ENCODE data around the gene NFU1.
"Not testable (repeated sequence)": the region's sequence is repeated elsewhere in the genome, so short reads cannot be mapped to it uniquely, and the experiment has no call there.

The NFU1 gene

GRCh38 chr2:69387770-69388481, 49.3 kb downstream of the NFU1 start:
- no peak for DNase-seq (ENCODE audit: low read depth, low spot score)

GRCh38 chr2:69386789-69387734, 50.2 kb downstream of the NFU1 start, which contains the start of gene GFPT1:
GFPT1 (minus strand) TSS chr2:69387227; CDS start chr2:69387071, 156 bp downstream.
- DNase-seq (ENCODE audit: low read depth, low spot score) = peak; percentile 72

GRCh38 chr2:69386360-69386759, 50.9 kb downstream of the NFU1 start:
- DNase-seq (ENCODE audit: low read depth, low spot score) = no peak

- no peak for DNase-seq (ENCODE audit: low read depth, low spot score)
Observed at GRCh38 chr2:69385443-69386151, 51.6 kb downstream of the NFU1 start.

DNA sequence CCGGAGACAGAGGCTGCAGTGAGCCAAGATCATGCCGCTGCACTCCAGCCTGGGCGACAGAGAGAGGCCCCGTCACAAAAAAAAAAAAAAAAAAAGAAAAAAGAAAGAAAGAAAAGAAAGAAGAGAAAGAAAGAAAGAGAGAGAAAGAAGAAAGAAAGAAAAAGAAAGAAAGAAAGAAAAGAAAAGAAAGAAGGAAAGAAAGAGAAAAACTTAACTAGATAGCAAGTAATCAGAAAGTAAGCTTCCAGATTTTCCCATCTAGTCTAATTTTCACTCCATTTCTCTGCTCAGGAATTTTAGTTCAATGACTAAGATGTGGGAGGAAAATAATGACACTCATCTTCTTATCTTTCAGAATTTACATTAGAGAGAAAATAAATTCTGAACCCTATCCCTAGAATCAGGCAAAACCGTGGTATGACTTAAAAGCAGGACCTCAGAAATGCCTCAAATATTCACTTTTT, 52.6 kb downstream of the NFU1 start:
- no peak for DNase-seq (ENCODE audit: low read depth, low spot score)

DNA sequence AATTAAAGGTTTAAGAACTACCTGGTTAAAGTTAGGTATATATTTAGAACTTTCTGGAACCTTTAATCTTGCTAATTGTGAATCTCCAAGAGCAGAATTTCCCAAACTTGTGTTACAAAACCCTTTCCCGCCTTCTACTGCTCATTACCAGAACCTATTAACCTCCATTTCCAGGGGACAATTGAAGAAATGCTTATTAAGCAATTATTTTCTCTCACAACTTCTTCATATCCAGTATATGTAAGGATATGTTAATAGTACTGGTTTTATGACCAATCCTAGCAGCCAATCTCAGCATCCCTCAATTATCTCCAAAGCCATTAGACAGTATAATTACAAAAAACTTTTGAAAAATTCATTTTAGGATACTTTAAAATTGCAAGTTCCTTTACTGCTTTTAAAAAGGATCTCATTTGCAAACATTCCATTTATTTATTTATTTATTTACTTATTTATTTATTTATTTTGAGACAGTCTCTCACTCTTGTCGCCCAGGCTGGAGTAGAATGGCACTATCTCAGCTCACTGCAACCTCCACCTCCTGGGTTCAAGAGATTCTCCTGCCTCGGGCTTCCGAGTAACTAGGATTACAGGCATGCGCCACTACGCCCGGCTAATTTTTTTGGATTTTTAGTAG, 53.9 kb downstream of the NFU1 start:
- DNase-seq (ENCODE audit: low read depth, low spot score) = no peak

- DNase-seq (ENCODE audit: low read depth, low spot score) = no peak
Observed at GRCh38 chr2:69382547-69382946, 54.7 kb downstream of the NFU1 start.

- DNase-seq (ENCODE audit: low read depth, low spot score) = no peak
Observed at GRCh38 chr2:69381337-69381737, 55.9 kb downstream of the NFU1 start.

DNA sequence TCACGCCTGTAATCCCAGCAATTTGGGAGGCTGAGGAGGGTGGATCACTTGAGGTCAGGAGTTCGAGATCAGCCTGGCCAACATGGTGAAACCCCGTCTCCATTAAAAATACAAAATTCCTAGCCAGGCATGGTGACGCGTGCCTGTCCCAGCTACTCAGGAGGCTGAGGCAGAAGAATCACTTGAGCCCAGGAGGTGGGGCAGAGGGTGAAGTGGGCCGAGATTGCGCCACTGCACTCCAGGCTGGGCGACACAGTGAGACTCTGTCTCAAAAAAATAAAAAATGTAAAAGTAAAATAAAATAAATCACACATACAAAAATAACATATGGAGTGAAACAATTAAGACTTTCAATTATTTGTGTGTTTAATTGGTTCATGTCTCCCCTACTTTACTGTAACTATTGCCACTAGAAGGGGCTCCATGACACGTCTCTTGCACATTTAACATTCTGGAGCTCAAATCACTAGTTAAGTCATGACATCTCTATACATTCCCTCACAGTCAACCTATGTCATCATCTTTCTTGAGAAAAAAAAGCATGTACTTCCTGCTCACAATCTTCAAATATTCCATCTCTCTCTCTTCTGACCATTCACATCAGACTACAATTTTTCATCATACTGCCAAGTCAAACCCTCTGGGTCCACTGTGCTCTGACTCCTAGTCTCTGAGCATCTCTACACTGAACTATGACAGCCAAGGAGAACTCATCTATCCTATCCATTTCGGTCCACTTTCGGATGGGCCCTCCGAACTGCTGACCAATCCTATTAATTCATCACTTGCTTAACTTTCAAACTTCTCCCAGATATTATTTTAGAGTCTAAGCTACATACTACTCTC, 56.9 kb downstream of the NFU1 start:
- DNase-seq (ENCODE audit: low read depth, low spot score) = no peak

- no peak for DNase-seq (ENCODE audit: low read depth, low spot score)
Observed at GRCh38 chr2:69376403-69376802, 60.8 kb downstream of the NFU1 start.

GRCh38 chr2:69375494-69376353, 61.5 kb downstream of the NFU1 start:
- DNase-seq (ENCODE audit: low read depth, low spot score) = no peak

DNA sequence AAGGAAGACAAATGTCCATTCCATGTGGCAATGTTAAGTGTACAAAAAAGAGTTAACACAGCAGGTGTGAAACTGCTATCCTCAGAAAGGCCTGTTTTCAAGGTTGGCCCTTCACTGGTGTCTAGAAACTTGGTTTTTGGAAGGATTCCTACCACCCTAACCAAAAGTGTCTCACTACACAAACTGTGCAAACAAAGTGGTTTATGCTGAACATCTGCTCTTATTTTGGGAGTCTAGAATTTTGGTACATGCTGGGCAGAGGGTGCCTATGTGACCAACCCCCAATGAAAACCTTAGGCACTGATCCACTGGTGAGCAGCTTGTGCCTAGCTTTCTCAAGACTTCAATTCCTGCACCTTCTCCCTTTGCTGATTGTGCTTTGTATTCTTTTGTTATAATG, 64.5 kb downstream of the NFU1 start:
- no peak for DNase-seq (ENCODE audit: low read depth, low spot score)

GRCh38 chr2:69369802-69370201, 67.4 kb downstream of the NFU1 start:
- DNase-seq (ENCODE audit: low read depth, low spot score) = no peak

- no peak for DNase-seq (ENCODE audit: low read depth, low spot score)
Observed at GRCh38 chr2:69368588-69368987, 68.6 kb downstream of the NFU1 start.

- no peak for DNase-seq (ENCODE audit: low read depth, low spot score)
Observed at GRCh38 chr2:69359371-69359770, 77.9 kb downstream of the NFU1 start.

DNA sequence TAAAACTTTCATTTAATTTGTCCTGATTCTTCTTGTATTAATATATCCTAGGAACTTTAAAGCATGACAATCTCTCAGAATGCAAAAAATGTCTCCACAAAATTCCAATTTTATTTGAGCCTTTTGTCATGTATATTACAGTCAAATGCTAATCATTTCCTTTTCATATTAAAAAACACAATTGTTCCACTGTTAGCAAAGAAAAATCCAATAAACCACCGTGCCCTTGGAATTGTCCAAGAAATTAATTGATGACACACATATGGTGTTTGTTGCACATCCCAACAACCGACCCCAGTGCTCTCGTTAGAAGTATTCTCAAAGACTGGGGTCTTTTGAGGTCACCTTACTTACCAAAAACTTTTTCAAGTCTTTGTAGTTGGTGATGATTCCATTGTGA, 78.3 kb downstream of the NFU1 start:
- no peak for DNase-seq (ENCODE audit: low read depth, low spot score)

GRCh38 chr2:69356471-69356870, 80.8 kb downstream of the NFU1 start:
- DNase-seq (ENCODE audit: low read depth, low spot score) = no peak

- DNase-seq (ENCODE audit: low read depth, low spot score) = not testable (repeated sequence)
Observed at GRCh38 chr2:69354976-69355375, 82.3 kb downstream of the NFU1 start.

- no peak for DNase-seq (ENCODE audit: low read depth, low spot score)
Observed at GRCh38 chr2:69353360-69353759, 83.9 kb downstream of the NFU1 start.

DNA sequence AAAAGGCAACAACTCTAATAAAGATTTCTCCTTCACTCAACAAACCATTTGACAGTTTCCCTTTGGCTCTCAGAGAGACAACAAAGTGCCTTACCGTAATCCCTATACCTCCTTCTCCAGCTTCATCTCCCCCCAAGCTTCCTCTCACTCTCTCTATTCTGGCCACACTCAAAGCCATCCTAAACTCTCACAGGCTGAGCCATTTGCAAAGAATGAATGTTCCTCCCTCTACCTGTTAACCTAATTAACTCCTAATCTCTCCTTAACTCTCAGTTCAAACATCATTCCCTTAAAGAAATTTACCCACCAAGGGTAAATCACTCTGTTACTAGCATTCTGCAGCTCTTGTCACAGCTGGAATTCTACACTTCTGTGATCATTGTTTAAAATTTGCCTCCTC, 88.5 kb downstream of the NFU1 start:
- no peak for DNase-seq (ENCODE audit: low read depth, low spot score)
